ENCODE data around the gene RAD51B. TPM values are rescaled to one million over a fixed set of nuclear protein-coding genes. Genes with fewer than 3 reads are reported as not detected.

RAD51B gene
- total and polyA plus RNA-seq, 9 of the 15 experiments (the other 6 are each of a cell fraction or from before 2014, with no cell fraction given): 8.5 to 17.3 (median 11.3) TPM

GRCh38 chr14:68446243-68447040 is 626.9 kb downstream of the RAD51B start (continued):
- TF ChIP-seq, protein P1, sequence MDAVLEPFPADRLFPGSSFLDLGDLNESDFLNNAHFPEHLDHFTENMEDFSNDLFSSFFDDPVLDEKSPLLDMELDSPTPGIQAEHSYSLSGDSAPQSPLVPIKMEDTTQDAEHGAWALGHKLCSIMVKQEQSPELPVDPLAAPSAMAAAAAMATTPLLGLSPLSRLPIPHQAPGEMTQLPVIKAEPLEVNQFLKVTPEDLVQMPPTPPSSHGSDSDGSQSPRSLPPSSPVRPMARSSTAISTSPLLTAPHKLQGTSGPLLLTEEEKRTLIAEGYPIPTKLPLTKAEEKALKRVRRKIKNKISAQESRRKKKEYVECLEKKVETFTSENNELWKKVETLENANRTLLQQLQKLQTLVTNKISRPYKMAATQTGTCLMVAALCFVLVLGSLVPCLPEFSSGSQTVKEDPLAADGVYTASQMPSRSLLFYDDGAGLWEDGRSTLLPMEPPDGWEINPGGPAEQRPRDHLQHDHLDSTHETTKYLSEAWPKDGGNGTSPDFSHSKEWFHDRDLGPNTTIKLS (IDR thresholded peaks at IDR 0.05; ENCODE audit: borderline replicate concordance, low read depth): no peak
- TF ChIP-seq PPARD (CRISPR knock-in tag; IDR thresholded peaks at IDR 0.05) (no peak), ELF1 (tag; IDR thresholded peaks at IDR 0.05) (no peak)

DNA sequence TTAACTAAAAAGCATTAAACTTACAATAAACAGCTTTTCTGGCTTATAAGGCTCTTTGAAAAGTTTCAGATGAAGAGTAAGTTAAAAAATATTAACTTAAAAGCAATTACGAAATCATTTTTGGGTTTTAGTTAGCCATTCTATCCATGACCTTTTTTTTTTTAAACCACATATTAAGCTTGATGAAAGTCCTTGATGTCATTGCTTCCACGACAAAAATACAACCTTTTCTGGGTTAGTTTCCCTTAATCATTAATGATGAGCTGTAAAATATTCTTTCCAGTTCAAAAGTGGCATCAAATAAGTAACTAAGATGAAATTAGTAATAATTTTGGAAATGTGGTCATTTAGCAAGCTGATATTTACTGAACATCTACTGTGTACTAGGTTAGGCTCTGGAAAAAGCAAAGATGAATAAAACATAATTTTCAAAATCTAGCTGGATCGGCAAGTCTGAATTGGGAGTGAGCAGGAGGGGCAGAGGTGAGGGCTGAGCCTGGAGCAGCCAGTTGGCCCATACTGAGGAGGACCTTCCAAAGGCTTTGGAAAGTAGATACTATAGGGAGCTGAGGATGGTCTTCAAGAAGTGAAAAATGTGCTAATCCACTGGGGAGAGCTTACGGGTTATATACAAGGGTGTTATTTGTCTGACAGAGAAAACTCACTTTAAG is 628.1 kb downstream of the RAD51B start:
- Histone ChIP-seq H4K20me1 (replicated peaks; ENCODE audit: control insufficient read depth, insufficient read depth, low read length) (no peaks in the 10 kb centered on the region), H3K9ac (ENCODE audit: insufficient read depth in 1 of 2, low read depth in 2 of 2, low read length in 2 of 2) (no peak overlapping the region), H3K4me3 (no peak overlapping the region), H3K9me3 (replicated peaks; ENCODE audit: control insufficient read depth, insufficient read depth, low read depth, low read length) (no peaks in the 10 kb centered on the region), H2AFZ (ENCODE audit: low read depth, low read length) (no peak overlapping the region), H3K36me3 (ENCODE audit: control insufficient read depth, insufficient read depth, low read length) (no peaks in the 10 kb centered on the region), H3K9me1 (ENCODE audit: control insufficient read depth, insufficient read depth, low read length) (no peaks in the 10 kb centered on the region), H3K27me3 (ENCODE audit: control insufficient read depth in 2 of 2, insufficient read depth in 2 of 2, low read length in 2 of 2) (no peaks in the 10 kb centered on the region), H3K27ac (ENCODE audit: extremely low read depth, low read depth, low read length) (no peak overlapping the region), H3K4me1 (replicated peaks in 1 of 2; ENCODE audit: control insufficient read depth in 2 of 2, insufficient read depth in 2 of 2, low read length in 2 of 2) (no peaks in the 10 kb centered on the region), H3K79me2 (ENCODE audit: control insufficient read depth, insufficient read depth, low read length) (no peaks in the 10 kb centered on the region), H3K4me2 (ENCODE audit: insufficient read depth, low read length) (no peak overlapping the region)
- intact Hi-C loops (cut with micrococcal nuclease) (no loop called here), in situ Hi-C loops (cut with MboI) (no loop called here)
- WGBS (ENCODE audit: insufficient coverage, low coverage, missing lambda C conversion rate): 57% methylated on average over 4 of the region's 4 CpGs
- FAIRE-seq: no peak
- no peak for DNase-seq (ENCODE audit: extremely low read depth in 1 of 4, low spot score in 3 of 4)
- POLR2A ChIA-PET: interaction anchor here (0.7 kb wide), 1 partner anchor 342 kb away, joined by 3 read pairs; no protein-coding TSS in a partner anchor
- CTCF ChIA-PET (ENCODE audit: low intra/inter-chr PET ratio): no interaction called here
- no TSS peak for BruUV-seq (replicated peaks)
- ATAC-seq: no peak
- TF ChIP-seq NR3C1 (CRISPR knock-in tag; IDR thresholded peaks at IDR 0.05) (no peak), MEIS2 (IDR thresholded peaks at IDR 0.05; ENCODE audit: partially characterized antibody) (no peak), BHLHE40 (IDR thresholded peaks at IDR 0.05; ENCODE audit: low read length) (no peak), ZNF592 (IDR thresholded peaks at IDR 0.05) (no peak), ZNF668 (CRISPR knock-in tag; IDR thresholded peaks at IDR 0.05) (no peak), TBL1XR1 (IDR thresholded peaks at IDR 0.05; ENCODE audit: low read length in 2 of 2) (no peak), GATAD2A (IDR thresholded peaks at IDR 0.05) (no peak), TSC22D4 (tag; IDR thresholded peaks at IDR 0.05) (no peak), ZNF444 (CRISPR knock-in tag; IDR thresholded peaks at IDR 0.05) (no peak), ZC3H11A (IDR thresholded peaks at IDR 0.05; ENCODE audit: low read depth, low read length) (no peak), NELFE (IDR thresholded peaks at IDR 0.05; ENCODE audit: insufficient read depth, insufficient read length) (no peak)

Data from K562 (cell line).